ENCODE data around the gene TRPM5.

DNA sequence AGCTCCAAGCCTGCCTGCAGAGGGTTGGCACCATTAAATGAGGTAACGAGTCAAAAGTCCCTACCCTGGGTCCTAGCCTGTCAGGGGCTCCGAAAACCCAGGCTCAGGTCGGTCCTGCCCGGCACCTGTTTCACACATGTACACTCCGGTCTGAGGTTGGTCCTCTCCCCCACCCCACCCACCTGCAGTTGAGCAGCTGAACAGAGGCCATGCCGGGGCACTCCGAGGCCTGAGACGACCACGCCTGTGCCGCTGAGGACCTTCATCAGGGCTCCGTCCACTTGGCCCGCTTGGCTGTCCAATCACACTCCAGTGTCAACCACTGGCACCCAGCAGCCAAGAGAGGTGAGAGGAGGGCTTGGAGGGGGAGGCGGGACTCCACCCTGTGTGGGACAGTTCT lies 42.2 kb downstream of the TRPM5 start:
- TF ChIP-seq, protein P1, sequence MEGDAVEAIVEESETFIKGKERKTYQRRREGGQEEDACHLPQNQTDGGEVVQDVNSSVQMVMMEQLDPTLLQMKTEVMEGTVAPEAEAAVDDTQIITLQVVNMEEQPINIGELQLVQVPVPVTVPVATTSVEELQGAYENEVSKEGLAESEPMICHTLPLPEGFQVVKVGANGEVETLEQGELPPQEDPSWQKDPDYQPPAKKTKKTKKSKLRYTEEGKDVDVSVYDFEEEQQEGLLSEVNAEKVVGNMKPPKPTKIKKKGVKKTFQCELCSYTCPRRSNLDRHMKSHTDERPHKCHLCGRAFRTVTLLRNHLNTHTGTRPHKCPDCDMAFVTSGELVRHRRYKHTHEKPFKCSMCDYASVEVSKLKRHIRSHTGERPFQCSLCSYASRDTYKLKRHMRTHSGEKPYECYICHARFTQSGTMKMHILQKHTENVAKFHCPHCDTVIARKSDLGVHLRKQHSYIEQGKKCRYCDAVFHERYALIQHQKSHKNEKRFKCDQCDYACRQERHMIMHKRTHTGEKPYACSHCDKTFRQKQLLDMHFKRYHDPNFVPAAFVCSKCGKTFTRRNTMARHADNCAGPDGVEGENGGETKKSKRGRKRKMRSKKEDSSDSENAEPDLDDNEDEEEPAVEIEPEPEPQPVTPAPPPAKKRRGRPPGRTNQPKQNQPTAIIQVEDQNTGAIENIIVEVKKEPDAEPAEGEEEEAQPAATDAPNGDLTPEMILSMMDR (conservative IDR thresholded peaks at IDR 0.05; ENCODE audit: low read depth, low read length): no peak
- no peak for TF ChIP-seq RFX5 (IDR thresholded peaks at IDR 0.05; ENCODE audit: low read depth, low read length)
- TF ChIP-seq, protein P2, sequence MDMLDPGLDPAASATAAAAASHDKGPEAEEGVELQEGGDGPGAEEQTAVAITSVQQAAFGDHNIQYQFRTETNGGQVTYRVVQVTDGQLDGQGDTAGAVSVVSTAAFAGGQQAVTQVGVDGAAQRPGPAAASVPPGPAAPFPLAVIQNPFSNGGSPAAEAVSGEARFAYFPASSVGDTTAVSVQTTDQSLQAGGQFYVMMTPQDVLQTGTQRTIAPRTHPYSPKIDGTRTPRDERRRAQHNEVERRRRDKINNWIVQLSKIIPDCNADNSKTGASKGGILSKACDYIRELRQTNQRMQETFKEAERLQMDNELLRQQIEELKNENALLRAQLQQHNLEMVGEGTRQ (IDR thresholded peaks at IDR 0.05; ENCODE audit: low read depth, low read length): no peak
- TF ChIP-seq FOS (IDR thresholded peaks at IDR 0.05; ENCODE audit: low read depth, low read length): no peak
- no peak for TF ChIP-seq POLR2A (IDR thresholded peaks at IDR 0.05; ENCODE audit: low read depth, low read length)
- TF ChIP-seq BHLHE40 (IDR thresholded peaks at IDR 0.05; ENCODE audit: low read depth, low read length): no peak
- TF ChIP-seq SMC3 (IDR thresholded peaks at IDR 0.05; ENCODE audit: low read depth, low read length): no peak
- TF ChIP-seq RCOR1 (IDR thresholded peaks at IDR 0.05; ENCODE audit: insufficient replicate concordance, low read length): no peak
- TF ChIP-seq MAFK (IDR thresholded peaks at IDR 0.05; ENCODE audit: low read depth, low read length): no peak
- TF ChIP-seq CEBPB (IDR thresholded peaks at IDR 0.05; ENCODE audit: low read depth, low read length): no peak
- TF ChIP-seq MXI1 (IDR thresholded peaks at IDR 0.05; ENCODE audit: borderline replicate concordance, low read depth, low read length): no peak
- no peak for TF ChIP-seq RAD21 (IDR thresholded peaks at IDR 0.05; ENCODE audit: low read length)
- no peak for TF ChIP-seq CHD1 (IDR thresholded peaks at IDR 0.05; ENCODE audit: low read depth, low read length)
- TF ChIP-seq MAZ (IDR thresholded peaks at IDR 0.05; ENCODE audit: borderline replicate concordance, low read depth, low read length): no peak
